ENCODE results near the gene USH1C.
A peak's percentile ranks its signal among the peaks of the same experiment; 100 is the strongest.

The USH1C gene

DNA sequence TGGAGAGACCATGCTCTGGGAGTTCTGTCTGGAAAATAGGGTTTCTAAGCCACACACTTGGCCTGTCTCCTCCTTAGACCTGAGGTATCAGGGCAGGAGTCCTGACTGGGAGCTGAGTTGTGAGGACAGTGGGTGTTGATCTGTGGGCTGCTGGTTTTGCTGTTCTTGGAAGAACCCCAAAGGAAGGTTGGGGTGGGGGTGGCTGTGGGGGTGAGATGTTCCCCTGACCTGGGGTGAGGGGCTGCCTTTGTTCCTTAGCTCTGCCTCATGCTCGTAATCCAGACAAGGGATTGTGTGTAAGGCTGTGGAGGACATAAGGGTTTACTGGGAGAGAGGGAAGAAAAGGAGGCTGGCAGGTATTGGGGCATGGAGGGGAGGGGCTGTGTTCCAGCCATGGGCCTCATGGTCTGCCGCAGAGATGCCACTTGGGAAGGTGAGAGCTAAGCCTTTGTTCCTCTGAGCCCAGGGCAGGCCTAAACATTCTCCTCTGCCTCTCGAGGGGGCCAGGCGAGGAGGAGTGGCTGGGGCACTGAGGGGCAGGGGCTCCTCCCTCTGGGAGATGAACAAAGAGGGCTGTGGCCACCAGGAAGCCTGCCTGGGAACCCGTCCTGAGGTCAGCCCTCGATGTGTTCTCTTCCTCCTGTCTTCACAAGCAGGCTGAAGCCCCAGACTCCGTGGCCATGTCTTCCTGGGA is 7.3 kb upstream of the USH1C start:
- no peak overlapping the region for H4K91ac ChIP-seq (ENCODE audit: low read depth, low read length, poor library complexity)
- no peaks in the 10 kb centered on the region for H3K79me1 ChIP-seq (ENCODE audit: low read depth, low read length)
- DNase-seq (ENCODE audit: low spot score) = no peak
- peaks cover 0 to 14% of the 10 kb centered on the region in 2 donors for H3K4me1 ChIP-seq (ENCODE audit: control insufficient read depth in 2 of 2, insufficient read depth in 1 of 2, low read depth in 1 of 2, low read length in 2 of 2)
- H3K9ac ChIP-seq (ENCODE audit: low read depth, low read length, poor library complexity) = no peak overlapping the region
- no peak overlapping the region for H3K27ac ChIP-seq (replicated peaks; ENCODE audit: low read length)
- WGBS, 2 donors (ENCODE audit: extremely low coverage in 2 of 2, insufficient read length in 2 of 2, insufficient replicate concordance in 1 of 2) = no CpG with 5 or more reads among the region's 7 CpGs
- no peaks in the 10 kb centered on the region for H3K36me3 ChIP-seq (replicated peaks in 1 of 2; ENCODE audit: control insufficient read depth in 2 of 2, insufficient read depth in 2 of 2, low read length in 2 of 2)
- no peak overlapping the region for H3K4ac ChIP-seq (ENCODE audit: low read length)
- no peak overlapping the region for H3K4me3 ChIP-seq (ENCODE audit: low read length in 2 of 2)
- H3K14ac ChIP-seq (ENCODE audit: low read length) = no peak overlapping the region
- peak overlapping the region; percentile 3 for H2AK5ac ChIP-seq (ENCODE audit: low read depth, low read length)
- no peak overlapping the region for H3K23ac ChIP-seq (ENCODE audit: low read depth, low read length, poor library complexity)
- H2BK5ac ChIP-seq (ENCODE audit: low read length) = no peak overlapping the region
- H2BK15ac ChIP-seq (ENCODE audit: low read length) = peak overlapping the region; percentile 19
- H3K27me3 ChIP-seq (ENCODE audit: control insufficient read depth in 3 of 3, insufficient read depth in 3 of 3, low read depth in 1 of 3, low read length in 3 of 3) = peaks cover 0 to 17% (median 0%) of the 10 kb centered on the region in 3 experiments
- no peak overlapping the region for H4K8ac ChIP-seq (ENCODE audit: low read depth, low read length)
- no peak overlapping the region for H2BK12ac ChIP-seq (ENCODE audit: low read length)
- no peak overlapping the region for H2BK120ac ChIP-seq (ENCODE audit: low read depth, low read length)
- no peak overlapping the region for H2AFZ ChIP-seq (ENCODE audit: low read length)
- peak overlapping the region; percentile 90 for H3K18ac ChIP-seq (ENCODE audit: low read length)
- H3K9me3 ChIP-seq (replicated peaks in 1 of 2; ENCODE audit: control insufficient read depth in 2 of 2, insufficient read depth in 1 of 2, low read depth in 1 of 2, low read length in 2 of 2) = no peaks in the 10 kb centered on the region
- no peak overlapping the region for H3K4me2 ChIP-seq (ENCODE audit: insufficient read depth, low read length, poor library complexity, severe bottlenecking)

DNA sequence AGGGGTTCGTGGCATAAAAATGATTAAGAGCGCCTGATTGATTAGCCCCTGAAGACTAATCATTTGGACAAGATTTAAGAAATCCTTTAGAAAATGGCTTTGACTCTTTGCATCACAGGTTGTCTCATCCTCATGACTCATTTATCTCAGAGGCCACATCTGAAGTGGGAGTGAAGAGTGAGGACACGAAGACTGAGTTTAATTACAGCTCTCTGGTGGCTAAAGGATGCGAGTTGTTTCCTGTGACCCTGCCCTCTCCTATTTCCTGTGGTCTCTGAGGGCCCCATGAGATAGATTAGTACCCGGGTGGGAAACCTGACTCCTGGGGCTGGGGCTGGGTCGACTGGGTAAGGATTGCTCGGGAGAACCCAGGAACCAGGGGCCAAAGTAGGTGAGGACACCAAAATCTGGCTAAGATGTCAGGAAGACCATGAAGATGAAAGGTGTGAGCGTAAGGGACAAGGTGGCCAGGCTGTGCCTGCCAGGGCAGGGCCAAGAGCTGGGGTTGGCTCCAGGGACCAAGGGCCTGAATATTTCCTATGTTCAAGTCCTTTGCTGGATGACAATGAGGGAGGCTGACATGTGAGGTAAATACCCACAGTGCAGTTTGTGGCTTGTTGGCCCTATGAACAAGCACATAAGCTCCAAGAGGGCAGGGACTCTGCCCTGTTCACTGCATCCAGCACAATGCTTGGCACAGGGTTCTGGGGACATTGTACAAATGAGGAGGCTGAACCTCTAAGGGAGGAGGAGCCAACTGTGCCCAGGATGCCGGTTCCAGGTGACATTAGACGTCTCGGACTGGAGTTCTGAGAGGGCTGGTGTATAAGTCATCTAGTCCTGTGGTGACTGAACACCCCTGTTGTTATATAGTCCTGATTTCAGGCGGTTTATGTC is 6.5 kb upstream of the USH1C start:
- H3K23ac ChIP-seq (ENCODE audit: low read depth, low read length, poor library complexity) = no peak overlapping the region
- H2AK5ac ChIP-seq (ENCODE audit: low read depth, low read length) = no peak overlapping the region
- H3K14ac ChIP-seq (ENCODE audit: low read length) = no peak overlapping the region
- no peak overlapping the region for H2BK12ac ChIP-seq (ENCODE audit: low read length)
- no peak overlapping the region for H2BK5ac ChIP-seq (ENCODE audit: low read length)
- no peaks in the 10 kb centered on the region for H3K9me3 ChIP-seq (replicated peaks in 1 of 2; ENCODE audit: control insufficient read depth in 2 of 2, insufficient read depth in 1 of 2, low read depth in 1 of 2, low read length in 2 of 2)
- H2AFZ ChIP-seq (ENCODE audit: low read length) = no peak overlapping the region
- H3K4ac ChIP-seq (ENCODE audit: low read length) = no peak overlapping the region
- no peak overlapping the region for H4K8ac ChIP-seq (ENCODE audit: low read depth, low read length)
- H4K91ac ChIP-seq (ENCODE audit: low read depth, low read length, poor library complexity) = no peak overlapping the region
- H3K36me3 ChIP-seq (replicated peaks in 1 of 2; ENCODE audit: control insufficient read depth in 2 of 2, insufficient read depth in 2 of 2, low read length in 2 of 2) = no peaks in the 10 kb centered on the region
- no peaks in the 10 kb centered on the region for H3K79me1 ChIP-seq (ENCODE audit: low read depth, low read length)
- DNase-seq (ENCODE audit: low spot score) = no peak
- no peak overlapping the region for H3K18ac ChIP-seq (ENCODE audit: low read length)
- WGBS, 2 donors (ENCODE audit: extremely low coverage in 2 of 2, insufficient read length in 2 of 2, insufficient replicate concordance in 1 of 2) = no CpG with 5 or more reads among the region's 12 CpGs
- peak overlapping the region; percentile 41 for H2BK15ac ChIP-seq (ENCODE audit: low read length)
- peaks cover 0 to 24% (median 0%) of the 10 kb centered on the region in 3 experiments for H3K27me3 ChIP-seq (ENCODE audit: control insufficient read depth in 3 of 3, insufficient read depth in 3 of 3, low read depth in 1 of 3, low read length in 3 of 3)
- H3K4me1 ChIP-seq (ENCODE audit: control insufficient read depth in 2 of 2, insufficient read depth in 1 of 2, low read depth in 1 of 2, low read length in 2 of 2) = peaks cover 0 to 14% of the 10 kb centered on the region in 2 donors
- H3K27ac ChIP-seq (replicated peaks; ENCODE audit: low read length) = no peak overlapping the region
- no peak overlapping the region for H3K4me3 ChIP-seq (ENCODE audit: low read length in 2 of 2)
- H3K4me2 ChIP-seq (ENCODE audit: insufficient read depth, low read length, poor library complexity, severe bottlenecking) = no peak overlapping the region
- H2BK120ac ChIP-seq (ENCODE audit: low read depth, low read length) = no peak overlapping the region
- no peak overlapping the region for H3K9ac ChIP-seq (ENCODE audit: low read depth, low read length, poor library complexity)

DNA sequence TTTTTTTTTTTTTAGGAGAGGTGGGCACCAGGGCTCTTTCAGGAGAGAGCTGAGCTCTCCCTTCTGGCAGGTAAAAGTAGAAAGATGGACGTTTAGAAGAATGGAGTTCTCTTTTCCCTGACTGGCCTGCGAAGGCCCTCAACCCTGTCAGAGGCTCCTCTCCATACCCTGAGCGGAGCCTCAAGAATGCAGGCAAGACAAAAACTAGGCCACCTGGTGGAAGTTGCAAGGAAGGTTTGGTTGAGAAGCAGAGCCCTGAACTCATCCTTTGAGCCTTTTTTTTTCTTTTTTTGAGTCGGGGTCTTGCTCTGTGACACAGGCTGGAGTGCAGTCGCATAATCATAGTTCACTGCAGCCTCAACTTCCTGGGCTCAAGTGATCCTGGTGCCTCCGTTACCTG is 4.2 kb upstream of the USH1C start:
- Histone ChIP-seq H2BK5ac (ENCODE audit: low read length) (no peak overlapping the region), H3K4me1 (ENCODE audit: control insufficient read depth in 2 of 2, insufficient read depth in 1 of 2, low read depth in 1 of 2, low read length in 2 of 2) (peaks cover 0 to 14% of the 10 kb centered on the region in 2 donors), H4K91ac (ENCODE audit: low read depth, low read length, poor library complexity) (no peak overlapping the region), H3K9ac (ENCODE audit: low read depth, low read length, poor library complexity) (no peak overlapping the region), H2BK120ac (ENCODE audit: low read depth, low read length) (no peak overlapping the region), H3K4me2 (ENCODE audit: insufficient read depth, low read length, poor library complexity, severe bottlenecking) (no peak overlapping the region), H3K14ac (ENCODE audit: low read length) (no peak overlapping the region), H2AK5ac (ENCODE audit: low read depth, low read length) (no peak overlapping the region), H4K8ac (ENCODE audit: low read depth, low read length) (no peak overlapping the region), H3K23ac (ENCODE audit: low read depth, low read length, poor library complexity) (no peak overlapping the region), H2AFZ (ENCODE audit: low read length) (no peak overlapping the region), H3K79me1 (ENCODE audit: low read depth, low read length) (no peaks in the 10 kb centered on the region), H3K4me3 (ENCODE audit: low read length in 2 of 2) (no peak overlapping the region), H3K4ac (ENCODE audit: low read length) (no peak overlapping the region), H3K27me3 (ENCODE audit: control insufficient read depth in 3 of 3, insufficient read depth in 3 of 3, low read depth in 1 of 3, low read length in 3 of 3) (peaks cover 0 to 36% (median 9%) of the 10 kb centered on the region in 3 experiments), H3K27ac (replicated peaks; ENCODE audit: low read length) (no peak overlapping the region), H3K9me3 (replicated peaks in 1 of 2; ENCODE audit: control insufficient read depth in 2 of 2, insufficient read depth in 1 of 2, low read depth in 1 of 2, low read length in 2 of 2) (no peaks in the 10 kb centered on the region), H3K36me3 (replicated peaks in 1 of 2; ENCODE audit: control insufficient read depth in 2 of 2, insufficient read depth in 2 of 2, low read length in 2 of 2) (no peaks in the 10 kb centered on the region), H3K18ac (ENCODE audit: low read length) (no peak overlapping the region), H2BK15ac (ENCODE audit: low read length) (no peak overlapping the region), H2BK12ac (ENCODE audit: low read length) (no peak overlapping the region)
- no peak for DNase-seq (ENCODE audit: low spot score)
- no CpG with 5 or more reads among the region's 6 CpGs for WGBS, 2 donors (ENCODE audit: extremely low coverage in 2 of 2, insufficient read length in 2 of 2, insufficient replicate concordance in 1 of 2)

DNA sequence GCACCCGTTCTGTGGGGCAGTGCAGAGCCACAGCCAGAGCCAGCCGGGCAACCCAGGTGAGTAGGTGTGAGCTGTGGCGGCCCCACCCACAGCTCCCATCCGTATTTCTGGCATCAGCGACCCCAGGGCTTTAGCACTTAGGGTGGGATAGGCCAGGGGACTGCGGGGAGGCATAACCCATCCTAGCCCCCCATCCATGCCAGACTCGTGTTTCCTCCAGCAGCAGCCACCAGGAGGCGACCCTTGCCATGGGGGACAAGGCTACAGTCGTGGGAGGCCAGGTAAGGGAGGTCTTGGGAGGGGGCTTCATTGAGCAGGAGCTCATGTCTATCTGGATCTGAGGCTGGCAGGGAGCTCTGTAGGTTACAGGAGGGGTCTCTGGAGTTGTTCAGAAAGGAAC is 3.7 kb upstream of the USH1C start:
- H2AFZ ChIP-seq (ENCODE audit: low read length) = no peak overlapping the region
- H2BK15ac ChIP-seq (ENCODE audit: low read length) = peak overlapping the region; percentile 95
- no peak for DNase-seq (ENCODE audit: low spot score)
- H2BK5ac ChIP-seq (ENCODE audit: low read length) = no peak overlapping the region
- H3K18ac ChIP-seq (ENCODE audit: low read length) = peak overlapping the region; percentile 31
- H3K14ac ChIP-seq (ENCODE audit: low read length) = no peak overlapping the region
- H2BK120ac ChIP-seq (ENCODE audit: low read depth, low read length) = no peak overlapping the region
- no peak overlapping the region for H2AK5ac ChIP-seq (ENCODE audit: low read depth, low read length)
- no peak overlapping the region for H3K4me2 ChIP-seq (ENCODE audit: insufficient read depth, low read length, poor library complexity, severe bottlenecking)
- H3K27ac ChIP-seq (replicated peaks; ENCODE audit: low read length) = no peak overlapping the region
- no CpG with 5 or more reads among the region's 9 CpGs for whole genome bisulfite sequencing, 2 donors (ENCODE audit: extremely low coverage in 2 of 2, insufficient read length in 2 of 2, insufficient replicate concordance in 1 of 2)
- H3K36me3 ChIP-seq (replicated peaks in 1 of 2; ENCODE audit: control insufficient read depth in 2 of 2, insufficient read depth in 2 of 2, low read length in 2 of 2) = no peaks in the 10 kb centered on the region
- H2BK12ac ChIP-seq (ENCODE audit: low read length) = no peak overlapping the region
- H3K4ac ChIP-seq (ENCODE audit: low read length) = no peak overlapping the region
- no peak overlapping the region for H4K91ac ChIP-seq (ENCODE audit: low read depth, low read length, poor library complexity)
- peaks cover 0 to 14% of the 10 kb centered on the region in 2 donors for H3K4me1 ChIP-seq (ENCODE audit: control insufficient read depth in 2 of 2, insufficient read depth in 1 of 2, low read depth in 1 of 2, low read length in 2 of 2)
- no peak overlapping the region for H4K8ac ChIP-seq (ENCODE audit: low read depth, low read length)
- H3K27me3 ChIP-seq (ENCODE audit: control insufficient read depth in 3 of 3, insufficient read depth in 3 of 3, low read depth in 1 of 3, low read length in 3 of 3) = peaks cover 0 to 36% (median 12%) of the 10 kb centered on the region in 3 experiments
- H3K9ac ChIP-seq (ENCODE audit: low read depth, low read length, poor library complexity) = no peak overlapping the region
- H3K4me3 ChIP-seq (ENCODE audit: low read length in 2 of 2) = no peak overlapping the region
- no peaks in the 10 kb centered on the region for H3K9me3 ChIP-seq (replicated peaks in 1 of 2; ENCODE audit: control insufficient read depth in 2 of 2, insufficient read depth in 1 of 2, low read depth in 1 of 2, low read length in 2 of 2)
- H3K23ac ChIP-seq (ENCODE audit: low read depth, low read length, poor library complexity) = no peak overlapping the region
- H3K79me1 ChIP-seq (ENCODE audit: low read depth, low read length) = no peaks in the 10 kb centered on the region

Data from neuronal stem cell (in vitro differentiated cells).